OCI-LY3 (cell line): ENCODE results near the gene PAM.

Experiments
- CTCF ChIP-seq: fragments of 200-600, 300-600 bp; sonication (generic); IDR thresholded peaks from 2 replicates; pipeline ENCODE4 v1.5.1; 2014; ENCODE audit warnings: antibody characterized with exemption, low read length, low read depth
- EZH2phosphoT487 ChIP-seq: fragments of 200-600 bp; shearing (Covaris generic); IDR thresholded peaks from 2 replicates; pipeline ENCODE4 v1.6.1; 2018; ENCODE audit warnings: antibody characterized with exemption, mixed run types, low read depth

GRCh38 chr5:102755686-102756371, 724 bp downstream of the PAM start:
- TF ChIP-seq CTCF (no peak), EZH2phosphoT487 (no peak)
